IMR-90 (cell line): ENCODE results near the gene CCDC134. TPM values are rescaled to one million over a fixed set of nuclear protein-coding genes. Genes with fewer than 3 reads are reported as not detected.

Experiments
- ATAC-seq: fragments of 200-7000 bp; cut with Tn5 transposase; 2 replicates; pipeline ENCODE4 v1.9.1; 2020; ENCODE audit warnings: low read depth, mild to moderate bottlenecking, moderate library complexity
- BruUV-seq: library from RNA; stranded (reverse); fragments of 400-500 nt; replicated peaks from 2 replicates; lab custom pipeline; 2021; lab: Mats Ljungman, UMichigan
- CTCF ChIA-PET: fragments of 300-600 bp; formaldehyde crosslinking; extraction: SDS; loops from one replicate; lab custom pipeline; 2021; ENCODE audit warnings: antibody characterized with exemption; lab: Yijun Ruan, JAX
- POLR2A ChIA-PET: fragments of 300-600 bp; sonication (Branson Sonifier 250); formaldehyde crosslinking; loops from one replicate; lab custom pipeline; 2022; ENCODE audit warnings: antibody characterized with exemption; ENCODE audit not compliant: unreplicated experiment; lab: Charles Lee
- DNase-seq: peaks from one replicate; pipeline ENCODE4 v3.0.0; 2013
- H2AFZ ChIP-seq: replicated peaks from 2 replicates; pipeline ENCODE3; 2013; ENCODE audit warnings: low read length, mild to moderate bottlenecking; ENCODE audit not compliant: poor library complexity
- H2AK5ac ChIP-seq: 2 replicates; pipeline ENCODE4 v1.6.1; 2013; ENCODE audit warnings: low read depth, low read length, inconsistent platforms
- H2AK9ac ChIP-seq: replicated peaks from 2 replicates; pipeline ENCODE3; 2013; ENCODE audit warnings: mild to moderate bottlenecking, low read depth, low read length, moderate library complexity; ENCODE audit not compliant: poor library complexity
- H2BK120ac ChIP-seq: 2 replicates; pipeline ENCODE4 v1.6.1; 2013; ENCODE audit warnings: low read depth, low read length, inconsistent platforms
- H2BK15ac ChIP-seq: 3 replicates; pipeline ENCODE4 v1.6.1; 2013; ENCODE audit warnings: low read depth, low read length, inconsistent platforms
- H2BK20ac ChIP-seq: 2 replicates; pipeline ENCODE4 v1.6.1; 2013; ENCODE audit warnings: low read depth, mild to moderate bottlenecking, inconsistent platforms, low read length, moderate library complexity
- H2BK5ac ChIP-seq: 2 replicates; pipeline ENCODE4 v1.6.1; 2013; ENCODE audit warnings: mild to moderate bottlenecking, low read depth, low read length, inconsistent platforms; ENCODE audit not compliant: poor library complexity, severe bottlenecking
- H3K14ac ChIP-seq: replicated peaks from 2 replicates; pipeline ENCODE4 v1.6.1; 2013; ENCODE audit warnings: low read depth, low read length, inconsistent platforms
- H3K18ac ChIP-seq: 2 replicates; pipeline ENCODE4 v1.6.1; 2013; ENCODE audit warnings: low read depth, low read length, control low read depth
- H3K23ac ChIP-seq: 2 replicates; pipeline ENCODE4 v1.6.1; 2013; ENCODE audit warnings: low read depth, low read length, inconsistent platforms
- H3K27ac ChIP-seq: 2 replicates; pipeline ENCODE4 v1.5.1; 2013; ENCODE audit warnings: mild to moderate bottlenecking, control low read depth, low read length; ENCODE audit not compliant: insufficient read depth
- H3K27me3 ChIP-seq: 2 replicates; pipeline ENCODE4 v1.6.1; 2013; ENCODE audit warnings: low read length; ENCODE audit not compliant: control insufficient read depth, insufficient read depth
- H3K36me3 ChIP-seq: 2 replicates; pipeline ENCODE4 v1.6.1; 2013; ENCODE audit warnings: low read length, mixed read lengths; ENCODE audit not compliant: control insufficient read depth, insufficient read depth
- H3K4ac ChIP-seq: 2 replicates; pipeline ENCODE4 v1.6.1; 2013; ENCODE audit warnings: low read depth, low read length, inconsistent platforms
- H3K4me1 ChIP-seq: 2 replicates; pipeline ENCODE4 v1.6.1; 2013; ENCODE audit warnings: low read length, mixed read lengths; ENCODE audit not compliant: control insufficient read depth, insufficient read depth
- H3K4me2 ChIP-seq: 2 replicates; pipeline ENCODE4 v1.6.1; 2013; ENCODE audit warnings: low read depth, mild to moderate bottlenecking, control low read depth, low read length, moderate library complexity
- H3K4me3 ChIP-seq: 2 replicates; pipeline ENCODE4 v1.5.1; 2013; ENCODE audit warnings: low read depth, mild to moderate bottlenecking, control low read depth, low read length, moderate library complexity; ENCODE audit not compliant: insufficient read depth
- H3K56ac ChIP-seq: 2 replicates; pipeline ENCODE4 v1.6.1; 2013; ENCODE audit warnings: low read length, inconsistent platforms; ENCODE audit not compliant: insufficient read depth; ENCODE audit errors: extremely low read depth
- H3K79me1 ChIP-seq, 2 experiments: 2 replicates each; pipeline ENCODE4 v1.6.1; 2013; ENCODE audit warnings: low read length in 2 of 2, inconsistent platforms in 1 of 2, low read depth in 1 of 2
- H3K9ac ChIP-seq: 2 replicates; pipeline ENCODE4 v1.6.1; 2013; ENCODE audit warnings: low read depth, low read length, control low read depth
- H3K9me1 ChIP-seq: 2 replicates; pipeline ENCODE4 v1.6.1; 2013; ENCODE audit warnings: low read length, inconsistent platforms; ENCODE audit not compliant: insufficient read depth
- H3K9me3 ChIP-seq: 2 replicates; pipeline ENCODE4 v1.6.1; 2013; ENCODE audit warnings: low read length; ENCODE audit not compliant: control insufficient read depth, insufficient read depth
- H4K20me1 ChIP-seq: 2 replicates; pipeline ENCODE4 v1.6.1; 2013; ENCODE audit warnings: low read length, inconsistent platforms; ENCODE audit not compliant: insufficient read depth
- H4K5ac ChIP-seq: 2 replicates; pipeline ENCODE4 v1.6.1; 2013; ENCODE audit warnings: mild to moderate bottlenecking, low read depth, low read length, control low read depth
- H4K8ac ChIP-seq, 2 experiments: 2 replicates each; pipeline ENCODE4 v1.6.1; 2013; ENCODE audit warnings: low read depth in 2 of 2, low read length in 2 of 2, control low read depth in 1 of 2, inconsistent platforms in 1 of 2
- H4K91ac ChIP-seq: 2 replicates; pipeline ENCODE4 v1.6.1; 2013; ENCODE audit warnings: low read depth, low read length, inconsistent platforms; ENCODE audit not compliant: insufficient read depth
- CHD1 ChIP-seq: IDR thresholded peaks from 2 replicates; pipeline ENCODE4 v1.6.1; 2012; ENCODE audit warnings: low read depth, low read length, improper control_type of control experiment
- MAZ ChIP-seq: IDR thresholded peaks from 2 replicates; pipeline ENCODE4 v1.6.1; 2012; ENCODE audit warnings: low read depth, mild to moderate bottlenecking, low read length, improper control_type of control experiment, moderate library complexity, borderline replicate concordance
- NFE2L2 ChIP-seq: fragments of 150-350 bp; IDR thresholded peaks from 2 replicates; pipeline ENCODE4 v1.6.1; 2016; ENCODE audit warnings: low read depth, mild to moderate bottlenecking, low read length
- RAD21 ChIP-seq: IDR thresholded peaks from 2 replicates; pipeline ENCODE4 v1.6.1; 2012; ENCODE audit warnings: low read length, improper control_type of control experiment
- SMC3 ChIP-seq: fragments of 150-350 bp; IDR thresholded peaks from 2 replicates; pipeline ENCODE4 v1.6.1; 2016; ENCODE audit warnings: low read depth, mild to moderate bottlenecking, antibody characterized with exemption, low read length, moderate library complexity
- USF2 ChIP-seq: fragments of 150-350 bp; IDR thresholded peaks from 2 replicates; pipeline ENCODE4 v1.6.1; 2017; ENCODE audit warnings: mild to moderate bottlenecking, antibody characterized with exemption, low read length, low read depth
- WGBS, 2 experiments: methylation state at CpG; one replicate each; pipeline versions ENCODE4 v1.1.5 to v1.1.7; 2013; ENCODE audit warnings: missing lambda C conversion rate in 2 of 2; ENCODE audit not compliant: insufficient read length in 1 of 2; ENCODE audit errors: extremely low coverage in 2 of 2; 5-methylcytosine and 5-hydroxymethylcytosine counted together
- dilution Hi-C: fragments of 300-500 bp; cut with HindIII; formaldehyde crosslinking; loops from one replicate; pipeline ENCODE4 v1.14.3; 2018; ENCODE audit warnings: low sequenced_read_pairs; ENCODE audit not compliant: unreplicated experiment
- in situ Hi-C: fragments of 300-500 bp; cut with MboI; formaldehyde crosslinking; loops from 3 replicates; pipeline ENCODE4 v1.14.3; 2019; ENCODE audit warnings: low sequenced_read_pairs, inconsistent platforms, mixed read lengths
- intact Hi-C: fragments of 100-400 bp; cut with micrococcal nuclease; formaldehyde crosslinking; loops from 2 replicates; pipeline ENCODE4 v1.10.0; 2022
- polyA plus RNA-seq, 3 experiments: library from polyadenylated mRNA; depleted of rRNA; stranded (reverse); fragments of >200 nt; gene quantifications; 2 replicates each; pipeline ENCODE4 v1.2.3, GENCODE V29; 2012; ENCODE audit warnings: low replicate concordance in 1 of 3
- total RNA-seq: library from RNA; depleted of rRNA; stranded (reverse); fragments of >200 nt; gene quantifications from 2 replicates; pipeline ENCODE4 v1.2.3, GENCODE V29; 2012

CCDC134 gene
- total and polyA plus RNA-seq, 2 of the 4 experiments (the other 2 are of a cell fraction) = 5.1 to 7.0 TPM

GRCh38 chr22:41818596-41818995, 18.1 kb downstream of the CCDC134 start:
- no peak overlapping the region for H3K4me2 ChIP-seq
- no peak overlapping the region for H2AFZ ChIP-seq
- H3K4me1 ChIP-seq = peaks cover 2% of the 10 kb centered on the region
- H4K91ac ChIP-seq = no peak overlapping the region
- no peak overlapping the region for H3K56ac ChIP-seq
- no peak overlapping the region for H2AK9ac ChIP-seq
- H3K4ac ChIP-seq = no peak overlapping the region
- dilution Hi-C loops = no loop called here
- H3K14ac ChIP-seq = no peak overlapping the region
- H2BK15ac ChIP-seq = no peak overlapping the region
- H3K9ac ChIP-seq = no peak overlapping the region
- no peak overlapping the region for H3K18ac ChIP-seq
- no peak overlapping the region for H2BK20ac ChIP-seq
- no peak overlapping the region for H2BK5ac ChIP-seq
- in situ Hi-C loops = no loop called here
- peaks cover 10% of the 10 kb centered on the region for H3K9me1 ChIP-seq
- DNase-seq (no peak), ATAC-seq (no peak)
- no peaks in the 10 kb centered on the region for H3K9me3 ChIP-seq
- no TSS peak for BruUV-seq
- no peak overlapping the region for H3K4me3 ChIP-seq
- H2BK120ac ChIP-seq = no peak overlapping the region
- WGBS, 2 experiments = 87% methylated on average over 3 of the region's 6 CpGs; no CpG with 5 or more reads in 1 of the 2 experiments
- 0 out of 2 replicates have a peak, but pooled peaks cover 3% of the 10 kb centered on the region for H3K36me3 ChIP-seq
- intact Hi-C loops = no loop called here
- no peaks in the 10 kb centered on the region for H3K27me3 ChIP-seq
- H3K79me1 ChIP-seq = peaks cover 0 to 2% of the 10 kb centered on the region in 2 experiments; a peak in 1 of 4 replicates
- H4K5ac ChIP-seq = no peak overlapping the region
- no peak overlapping the region; the same call in 1 of the 2 replicates for H3K23ac ChIP-seq
- no peak overlapping the region for H3K27ac ChIP-seq
- ChIA-PET CTCF (no interaction called here), POLR2A (interaction anchor here (0.6 kb wide), 1 partner anchor 554 kb away, joined by 3 read pairs; no protein-coding TSS in a partner anchor)
- H2AK5ac ChIP-seq = no peak overlapping the region
- H4K20me1 ChIP-seq = no peaks in the 10 kb centered on the region
- no peak overlapping the region for H4K8ac ChIP-seq
- TF ChIP-seq SMC3 (no peak), MAZ (no peak), CHD1 (no peak), USF2 (no peak), NFE2L2 (no peak), RAD21 (no peak)
